HG03095 (cell line): ENCODE measurements around the gene JSRP1.

Experiments
- ATAC-seq: cut with Tn5 transposase; IDR thresholded peaks from one replicate; pipeline ENCODE4 v1.9.1; 2021; ENCODE audit warnings: moderate library complexity; ENCODE audit not compliant: unreplicated experiment

The JSRP1 gene

DNA sequence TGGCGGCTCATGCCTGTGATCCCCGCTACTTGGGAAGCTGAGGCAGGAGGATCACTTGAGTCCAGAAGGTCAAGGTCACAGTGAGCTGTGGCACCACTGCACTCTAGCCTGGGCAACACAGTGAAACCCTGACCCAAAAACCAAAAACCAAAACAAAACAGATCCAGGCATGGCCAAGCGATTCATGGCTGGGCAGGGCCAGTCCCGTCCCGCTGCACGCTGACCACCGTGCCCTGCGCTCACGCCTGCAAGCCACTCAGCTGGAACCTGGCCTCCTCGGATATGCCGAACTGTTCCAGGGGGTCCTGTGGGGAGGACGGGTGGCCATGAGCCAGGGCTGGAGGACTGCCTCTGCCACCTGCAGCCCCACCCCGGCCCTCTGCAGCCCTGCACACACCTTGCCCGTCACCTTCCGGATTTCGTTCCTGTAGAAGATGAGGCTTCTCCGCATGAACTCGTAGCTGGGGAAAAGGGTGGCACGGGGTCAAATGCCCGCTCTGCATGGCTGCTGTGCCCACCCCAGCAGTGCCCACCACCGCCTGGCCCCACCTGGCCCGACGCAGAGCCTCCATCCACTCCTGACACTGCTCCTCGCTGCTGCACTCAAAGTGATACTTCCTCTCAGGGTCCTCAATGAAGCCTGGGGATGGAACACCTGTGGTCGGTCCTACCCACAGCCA is 22.5 kb downstream of the JSRP1 start:
- no peak for ATAC-seq

DNA sequence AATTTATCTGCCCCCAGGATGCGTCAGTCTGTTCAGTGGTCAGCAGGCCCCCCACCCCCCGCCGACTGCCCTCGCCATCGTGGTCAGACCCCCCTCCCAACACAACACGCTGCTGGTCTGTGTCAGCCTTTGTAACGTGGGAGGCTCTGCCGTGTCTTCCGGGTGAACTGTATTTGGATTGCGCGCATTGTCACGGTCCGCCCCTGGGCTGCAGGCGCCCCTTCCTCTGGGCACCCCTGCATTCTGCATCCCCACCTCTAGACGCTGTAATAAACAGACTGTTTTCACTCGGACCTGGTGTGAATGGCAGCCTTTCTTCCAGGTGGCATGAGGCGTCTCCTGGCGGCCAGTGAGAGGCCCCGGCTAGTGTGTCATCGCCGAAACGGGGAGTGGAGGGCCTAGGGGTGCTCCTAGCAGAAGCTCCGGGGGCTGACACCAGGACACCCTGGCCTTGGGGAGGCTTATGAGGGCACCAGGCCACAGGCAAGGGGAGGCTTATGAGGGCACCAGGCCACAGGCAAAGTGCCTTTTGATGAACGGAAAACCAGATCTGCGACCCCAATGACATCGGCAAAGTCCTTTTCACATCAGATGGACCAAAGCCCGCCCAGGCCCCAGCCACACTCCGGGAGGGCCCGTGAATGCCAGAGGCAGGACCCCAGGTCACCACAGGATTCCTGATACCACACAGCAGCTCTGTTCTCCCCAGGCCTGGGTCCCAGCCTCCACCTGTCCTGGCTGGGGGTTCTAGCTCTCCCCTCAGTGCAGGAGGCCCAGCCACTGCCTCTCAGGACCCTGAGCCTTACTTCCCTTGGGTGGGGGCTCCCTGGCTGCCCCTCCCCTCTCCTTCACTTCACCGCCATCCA is 23.7 kb downstream of the JSRP1 start:
- ATAC-seq, result no peak

DNA sequence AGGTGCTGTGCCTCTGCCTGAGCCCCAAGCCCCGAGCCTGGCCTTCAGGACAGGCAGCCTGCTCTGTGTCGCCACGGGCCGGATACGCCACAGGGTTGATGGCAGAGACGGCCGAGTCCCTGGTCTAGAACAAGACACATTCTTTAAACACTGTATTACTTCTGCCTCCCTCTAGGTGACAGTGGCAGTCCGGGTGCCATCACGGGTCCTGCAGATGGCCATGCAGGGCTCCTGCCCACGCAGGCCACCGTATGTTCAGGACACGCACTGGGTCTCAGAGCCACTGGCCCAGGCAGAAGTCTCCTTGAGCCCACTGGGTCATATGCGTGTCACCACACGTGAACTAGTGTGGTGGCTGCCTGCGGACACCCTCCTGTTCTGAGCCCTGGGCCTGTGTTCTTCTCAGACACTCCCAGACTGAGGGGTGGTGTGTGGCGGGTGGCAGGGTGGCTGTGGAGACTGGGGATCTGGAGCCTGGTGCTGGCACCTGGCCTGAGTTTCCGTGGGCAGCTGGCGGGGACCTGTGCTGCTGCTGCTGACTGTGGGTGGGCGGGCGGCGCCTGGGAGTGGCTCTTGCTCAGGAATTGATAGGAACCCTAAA is 24.5 kb downstream of the JSRP1 start:
- ATAC-seq, result no peak

DNA sequence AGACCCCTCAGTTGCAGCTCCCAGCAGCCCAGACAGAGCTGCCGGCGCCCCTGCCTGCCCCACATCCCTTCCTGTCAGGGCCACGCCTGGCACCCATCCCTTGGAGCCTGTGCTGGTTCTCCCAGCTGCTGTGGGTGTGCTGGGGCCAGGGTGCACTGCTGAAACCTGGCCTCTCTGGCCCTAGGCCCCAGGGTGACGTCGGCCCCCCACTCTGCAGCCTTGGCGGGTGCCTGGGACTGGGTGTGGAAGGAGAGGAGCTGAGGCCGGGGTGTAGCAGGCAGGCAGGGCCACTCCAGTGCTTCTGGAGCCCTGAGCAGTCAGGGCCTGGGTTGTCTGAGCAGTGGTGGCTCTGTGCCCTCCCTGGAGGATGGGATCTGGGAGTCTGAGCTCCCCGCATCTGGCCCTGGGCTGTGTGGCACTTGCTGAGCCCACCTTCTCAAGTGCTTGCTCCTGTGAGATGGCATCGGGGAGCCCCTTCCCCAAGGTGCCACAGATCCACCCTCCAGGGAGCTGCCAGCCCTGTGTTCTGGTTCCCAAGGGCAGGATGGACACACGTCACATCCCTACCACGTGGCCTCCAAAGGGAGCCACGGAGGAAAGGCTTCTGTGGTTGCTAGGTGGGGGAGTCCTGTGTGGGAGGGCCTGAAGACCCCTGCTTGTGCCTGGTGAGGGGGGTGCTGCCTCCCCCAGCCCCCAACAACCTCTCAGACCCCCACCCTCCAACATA is 25.2 kb downstream of the JSRP1 start:
- ATAC-seq, result no peak

DNA sequence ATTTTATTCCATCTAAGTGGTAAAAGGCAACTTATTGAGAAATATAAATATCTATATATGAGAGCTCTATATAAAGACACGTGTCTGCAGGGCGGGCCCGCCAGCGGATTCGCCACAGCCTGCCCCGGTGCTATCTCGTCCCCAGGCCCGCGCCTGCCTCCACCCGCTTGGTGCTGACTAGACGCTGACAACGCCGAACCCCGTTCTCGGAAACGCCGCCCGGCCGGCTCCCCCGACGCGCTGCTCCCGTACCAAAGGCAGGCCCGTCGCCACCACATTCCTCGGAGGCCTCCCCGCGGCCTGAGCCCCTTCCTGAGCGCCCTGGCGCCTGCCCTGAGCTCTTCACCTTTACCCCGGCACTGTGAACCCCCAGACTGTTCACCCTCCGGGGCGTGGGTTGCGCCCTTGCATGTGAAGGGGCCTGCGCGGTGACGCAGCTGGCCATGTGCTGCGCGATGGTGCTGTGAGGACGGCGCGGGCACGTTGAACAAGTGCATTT is 26.1 kb downstream of the JSRP1 start:
- no peak for ATAC-seq

DNA sequence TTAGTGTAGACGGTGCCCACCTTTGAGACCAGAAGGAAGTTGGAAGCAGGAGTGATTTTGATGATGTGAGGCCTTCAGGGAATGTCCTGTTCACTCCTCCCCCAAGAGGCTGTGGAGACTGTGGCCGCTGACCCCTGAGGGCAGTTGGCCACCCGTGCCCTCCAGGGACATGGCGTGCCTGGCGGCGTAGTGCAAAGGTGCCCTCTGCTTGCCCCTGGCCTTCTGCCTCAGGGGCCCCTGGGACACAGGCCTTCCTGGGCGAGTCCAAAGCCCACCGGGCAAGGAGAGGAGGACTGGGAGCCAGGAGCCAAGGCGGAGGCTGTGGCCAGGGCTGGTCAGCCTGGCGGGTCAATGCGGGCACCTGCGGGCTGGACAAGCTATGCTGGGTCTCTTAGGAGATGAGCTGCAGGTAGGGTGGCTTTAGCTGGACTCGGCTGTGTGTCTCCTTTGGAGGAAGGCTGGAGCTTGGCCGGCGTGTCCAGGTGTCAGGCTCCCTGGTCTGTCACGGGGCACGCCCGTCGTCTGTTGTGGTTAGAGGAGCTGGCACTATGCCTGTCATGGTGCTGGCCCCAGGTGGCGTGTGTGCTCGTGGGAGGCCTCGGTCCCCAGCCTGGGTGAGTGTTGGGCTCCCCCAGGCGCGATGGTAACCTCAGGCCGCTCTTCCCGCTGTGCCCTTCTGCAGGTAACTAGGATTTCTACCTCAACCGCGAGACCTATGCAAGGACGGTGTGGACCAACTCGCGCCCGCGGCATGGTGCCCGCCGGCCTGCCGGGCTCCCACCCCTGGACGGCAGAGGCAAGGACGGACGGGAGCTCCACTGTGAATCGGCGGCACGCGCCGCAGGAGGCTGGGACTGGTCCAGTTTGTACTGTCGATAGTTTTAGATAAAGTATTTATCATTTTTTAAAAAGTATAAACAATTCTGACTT is 26.8 kb downstream of the JSRP1 start:
- ATAC-seq, result no peak

DNA sequence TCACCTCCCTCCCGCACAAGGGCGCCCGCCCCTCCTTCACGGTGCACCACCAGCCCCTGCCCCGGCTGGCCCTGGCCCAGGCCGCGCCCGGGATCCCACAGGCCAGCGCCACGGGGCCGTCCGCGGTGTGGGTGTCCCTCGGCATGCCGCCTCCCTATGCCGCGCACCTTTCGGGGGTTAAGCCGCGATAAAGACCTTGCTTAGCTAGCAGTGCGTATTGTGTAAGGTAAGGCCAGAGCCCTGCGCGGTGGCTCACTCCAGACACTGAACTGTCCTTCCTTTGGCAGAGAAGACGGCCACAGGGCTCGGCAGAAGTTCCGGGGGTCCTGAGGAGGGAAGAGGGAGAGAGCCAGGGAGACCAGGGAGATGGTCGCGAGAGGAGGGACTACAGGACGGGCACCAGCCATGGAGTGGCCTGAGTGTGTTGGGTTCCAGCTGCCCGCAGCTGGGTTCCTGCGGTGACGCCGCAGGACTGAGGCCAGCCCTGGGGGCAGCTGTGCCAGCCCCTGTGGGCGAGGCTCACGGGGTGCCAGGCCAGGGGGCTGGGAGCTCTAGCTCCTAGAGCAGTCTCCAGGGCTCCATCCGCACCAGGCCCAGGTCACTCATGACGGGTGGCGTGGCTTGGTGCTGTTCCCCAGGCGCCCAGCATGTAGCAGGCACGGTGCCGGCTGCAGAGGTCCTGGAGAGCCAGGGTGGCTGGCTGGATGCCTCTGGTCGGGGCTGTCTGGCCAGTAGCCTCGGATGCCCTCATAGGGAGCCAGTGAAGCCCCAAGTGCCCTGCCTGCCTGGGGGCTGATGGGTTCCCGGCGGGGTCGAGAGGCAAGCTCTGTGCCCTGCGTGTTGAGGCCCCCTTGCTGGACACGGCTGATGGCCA is 27.8 kb downstream of the JSRP1 start:
- ATAC-seq, result no peak

DNA sequence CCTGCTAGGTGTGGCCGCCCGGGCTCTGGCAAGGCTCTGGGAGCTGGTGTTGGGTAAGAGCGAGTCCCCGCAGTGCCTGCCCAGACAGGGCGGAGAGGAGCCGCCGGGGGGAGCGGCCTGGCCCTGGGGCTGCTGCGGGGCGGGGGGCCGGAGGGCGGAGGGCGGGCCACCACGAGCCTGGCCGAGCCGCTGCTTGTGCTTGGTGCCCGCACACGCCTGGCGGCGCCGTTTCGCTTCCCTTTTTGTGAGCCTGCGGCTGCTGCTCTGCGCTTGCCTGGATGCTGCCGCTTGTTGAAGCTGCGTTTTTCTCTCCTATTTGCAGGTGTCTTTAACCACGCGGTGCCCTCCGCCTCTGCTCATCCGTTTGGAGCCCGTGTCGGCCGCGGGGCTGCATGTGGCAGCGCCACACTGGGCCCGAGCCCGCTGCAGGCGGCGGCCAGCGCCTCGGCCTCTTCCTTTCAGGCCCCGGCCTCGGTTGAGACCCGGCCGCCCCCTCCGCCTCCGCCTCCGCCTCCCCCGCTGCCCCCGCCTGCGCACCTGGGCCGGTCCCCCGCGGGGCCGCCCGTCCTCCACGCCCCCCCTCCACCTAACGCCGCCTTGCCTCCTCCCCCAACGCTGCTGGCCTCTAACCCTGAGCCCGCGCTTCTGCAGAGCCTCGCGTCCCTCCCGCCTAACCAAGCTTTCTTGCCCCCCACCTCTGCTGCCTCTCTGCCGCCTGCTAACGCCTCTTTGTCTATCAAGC is 28.6 kb downstream of the JSRP1 start:
- no peak for ATAC-seq

DNA sequence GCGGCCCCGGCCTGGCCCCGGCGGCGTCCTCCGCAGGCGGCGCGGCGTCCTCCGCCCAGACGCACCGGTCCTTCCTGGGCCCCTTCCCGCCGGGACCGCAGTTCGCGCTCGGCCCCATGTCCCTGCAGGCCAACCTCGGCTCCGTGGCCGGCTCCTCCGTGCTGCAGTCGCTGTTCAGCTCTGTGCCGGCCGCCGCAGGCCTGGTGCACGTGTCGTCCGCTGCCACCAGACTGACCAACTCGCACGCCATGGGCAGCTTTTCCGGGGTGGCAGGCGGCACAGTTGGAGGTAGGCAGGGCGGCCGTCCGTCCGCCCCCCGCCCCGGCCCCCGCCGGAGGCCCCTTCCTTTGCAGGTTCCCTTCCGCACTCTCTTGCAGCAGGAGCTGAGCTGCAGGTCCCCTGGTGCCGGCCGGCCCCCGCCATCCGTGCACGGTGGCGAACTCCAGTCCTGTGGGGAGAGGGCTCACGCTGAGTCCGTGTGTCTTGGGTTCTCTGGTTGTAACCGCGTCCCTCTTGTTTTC is 29.3 kb downstream of the JSRP1 start:
- no peak for ATAC-seq

DNA sequence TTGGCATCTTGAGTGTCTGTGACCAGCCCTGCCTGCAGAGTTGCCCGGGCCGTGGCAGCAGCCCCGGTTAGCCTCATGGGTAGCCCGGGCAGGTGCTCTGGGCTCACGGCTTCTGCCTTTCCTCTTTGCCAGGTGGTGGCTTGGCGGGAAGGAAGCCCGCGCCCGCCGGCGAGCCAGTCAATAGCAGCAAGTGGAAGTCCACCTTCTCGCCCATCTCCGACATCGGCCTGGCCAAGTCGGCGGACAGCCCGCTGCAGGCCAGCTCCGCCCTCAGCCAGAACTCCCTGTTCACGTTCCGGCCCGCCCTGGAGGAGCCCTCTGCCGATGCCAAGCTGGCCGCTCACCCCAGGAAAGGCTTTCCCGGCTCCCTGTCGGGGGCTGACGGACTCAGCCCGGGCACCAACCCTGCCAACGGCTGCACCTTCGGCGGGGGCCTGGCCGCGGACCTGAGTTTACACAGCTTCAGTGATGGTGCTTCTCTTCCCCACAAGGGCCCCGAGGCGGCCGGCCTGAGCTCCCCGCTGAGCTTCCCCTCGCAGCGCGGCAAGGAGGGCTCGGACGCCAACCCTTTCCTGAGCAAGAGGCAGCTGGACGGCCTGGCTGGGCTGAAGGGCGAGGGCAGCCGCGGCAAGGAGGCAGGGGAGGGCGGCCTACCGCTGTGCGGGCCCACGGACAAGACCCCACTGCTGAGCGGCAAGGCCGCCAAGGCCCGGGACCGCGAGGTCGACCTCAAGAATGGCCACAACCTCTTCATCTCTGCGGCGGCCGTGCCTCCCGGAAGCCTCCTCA is 30.0 kb downstream of the JSRP1 start:
- no peak for ATAC-seq

DNA sequence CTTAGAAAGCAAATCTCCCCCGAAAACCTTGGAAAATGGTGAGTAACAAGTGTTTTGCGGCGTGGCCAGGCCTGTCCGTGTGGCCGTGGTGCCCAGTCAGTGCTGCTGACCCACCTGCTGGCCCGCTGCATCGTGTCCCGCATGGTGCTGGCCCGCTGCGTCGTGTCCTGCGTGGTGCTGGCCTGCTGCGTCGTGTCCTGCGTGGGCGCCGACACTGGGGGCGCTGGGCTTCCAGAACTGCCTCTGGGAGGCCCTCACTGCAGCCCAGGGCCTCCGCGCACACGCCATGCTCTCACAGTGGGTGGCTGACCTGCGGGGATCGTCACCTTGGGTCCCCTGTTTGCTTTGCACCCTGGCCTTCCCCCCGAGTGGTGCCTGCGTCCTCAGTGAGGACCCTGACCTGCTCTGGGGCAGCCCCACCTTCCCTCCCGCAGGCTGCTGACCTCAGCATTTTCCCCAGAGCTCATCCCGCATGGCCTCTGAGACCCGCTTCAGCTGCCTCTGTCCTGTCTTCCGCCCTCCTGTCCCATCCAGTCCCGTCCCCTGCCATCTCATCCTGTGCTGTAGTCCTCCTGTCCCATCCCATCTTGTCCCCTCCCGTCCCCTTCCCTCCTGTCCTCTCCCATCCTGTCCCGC is 30.7 kb downstream of the JSRP1 start:
- ATAC-seq, result no peak

DNA sequence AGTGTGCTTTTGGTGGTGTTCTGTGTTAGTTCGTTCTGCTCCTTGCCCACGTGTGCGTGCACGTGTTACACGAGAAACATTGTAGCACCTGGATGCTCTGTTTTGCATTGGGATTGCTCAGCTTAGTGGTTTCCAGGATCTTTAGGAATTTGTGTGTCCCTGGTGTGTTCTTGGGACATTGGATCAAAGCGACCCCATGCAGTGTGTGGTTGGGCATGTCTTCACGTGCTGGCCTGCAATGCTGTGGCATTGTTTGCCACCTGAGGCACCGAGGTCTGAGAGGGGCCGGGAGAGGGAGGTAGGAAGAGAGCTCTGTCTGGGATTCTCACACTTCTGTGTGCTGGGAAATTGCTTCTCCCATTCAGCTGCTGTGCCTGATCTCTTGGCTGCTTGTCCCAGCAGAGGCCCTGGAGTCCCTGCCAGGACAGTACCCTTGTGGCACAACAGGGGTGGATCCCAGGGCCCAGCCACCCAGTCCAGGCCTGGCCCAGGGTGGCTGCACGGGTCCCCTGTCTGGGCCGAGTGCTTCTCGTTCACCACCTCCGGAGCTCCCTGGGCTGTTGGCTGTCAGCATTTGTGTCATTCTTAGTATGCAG is 31.4 kb downstream of the JSRP1 start:
- ATAC-seq, result no peak

DNA sequence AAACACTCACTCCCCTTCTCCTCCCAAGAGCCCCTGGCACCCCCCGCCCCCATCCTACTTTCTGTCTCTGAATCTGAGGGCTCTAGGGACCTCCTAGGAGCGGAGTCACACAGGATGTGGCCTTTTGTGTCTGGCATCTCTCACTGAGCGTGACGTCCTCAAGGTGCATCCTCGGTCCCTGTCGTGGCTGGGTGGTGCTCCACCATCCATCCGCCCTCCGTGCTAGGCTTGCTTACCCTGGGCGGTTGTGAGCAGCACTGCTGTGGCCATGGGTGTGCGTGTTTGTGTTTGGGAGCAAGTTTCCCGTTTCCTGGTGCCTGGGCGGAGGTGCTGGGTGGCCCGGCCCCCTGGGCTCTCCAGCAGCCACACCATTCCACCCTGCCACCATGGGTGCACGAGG is 32.3 kb downstream of the JSRP1 start:
- no peak for ATAC-seq

DNA sequence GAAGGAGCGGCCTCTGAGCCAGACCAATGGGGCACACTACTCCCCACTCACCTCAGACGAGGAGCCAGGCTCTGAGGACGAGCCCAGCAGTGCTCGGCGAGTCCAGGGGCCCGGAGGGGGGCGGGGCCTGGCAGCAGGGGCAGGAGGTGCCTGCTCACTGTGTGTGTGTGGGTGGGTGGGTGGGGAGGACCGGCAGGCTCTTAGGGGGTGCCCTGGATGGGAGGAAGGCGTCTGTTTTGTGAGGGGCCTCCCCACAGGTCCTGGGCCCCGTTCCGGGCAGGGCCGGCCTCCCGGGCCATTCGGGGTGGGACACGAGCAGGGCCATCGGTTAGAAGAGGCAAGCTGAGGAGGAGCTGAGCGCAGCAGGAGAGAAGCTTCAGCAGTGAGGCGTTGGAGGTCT is 32.8 kb downstream of the JSRP1 start:
- no peak for ATAC-seq

DNA sequence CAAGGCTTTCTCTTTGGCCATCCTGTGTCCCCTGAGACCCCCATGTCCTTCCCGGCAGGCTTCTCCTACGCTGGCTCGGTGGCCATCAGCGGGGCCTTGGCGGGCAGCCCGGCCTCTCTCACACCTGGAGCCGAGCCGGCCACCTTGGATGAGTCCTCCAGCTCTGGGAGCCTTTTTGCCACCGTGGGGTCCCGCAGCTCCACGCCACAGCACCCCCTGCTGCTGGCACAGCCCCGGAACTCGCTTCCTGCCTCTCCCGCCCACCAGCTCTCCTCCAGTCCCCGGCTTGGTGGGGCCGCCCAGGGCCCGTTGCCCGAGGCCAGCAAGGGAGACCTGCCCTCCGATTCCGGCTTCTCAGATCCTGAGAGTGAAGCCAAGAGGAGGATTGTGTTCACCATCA is 34.3 kb downstream of the JSRP1 start:
- no peak for ATAC-seq

DNA sequence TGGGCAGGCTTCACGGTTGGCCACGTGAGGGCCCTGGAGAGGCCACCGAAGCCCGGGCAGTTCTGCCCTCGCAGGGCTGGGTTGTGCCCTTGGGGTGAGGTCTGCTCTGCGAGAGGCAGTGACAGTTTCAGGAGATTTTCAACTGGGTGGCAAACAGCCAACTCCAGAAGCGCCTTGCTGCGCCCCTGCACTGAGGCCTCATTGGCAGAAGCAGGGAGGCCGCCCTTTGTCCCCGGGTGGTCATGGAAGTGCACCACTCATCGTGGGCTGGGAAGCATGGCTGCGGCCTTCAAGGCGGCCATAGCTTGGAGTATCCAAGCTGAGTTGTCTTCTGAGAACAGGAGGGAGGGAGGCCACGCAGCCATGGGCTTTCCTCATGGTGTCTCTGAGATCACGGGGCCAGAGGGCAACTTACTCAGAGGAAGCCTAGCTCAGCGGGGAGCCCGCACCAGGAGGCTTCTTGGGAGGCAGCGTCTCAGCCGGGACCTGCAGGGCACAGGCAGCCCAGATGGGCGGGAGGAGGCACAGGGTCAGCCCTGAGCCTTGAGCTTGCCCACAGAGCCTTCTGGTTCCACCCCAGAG is 34.9 kb downstream of the JSRP1 start:
- no peak for ATAC-seq
